Activated gamma-delta T cell treated with Interleukin-2 at 50 U/mL for 16 hours (primary cell): ENCODE measurements around the gene GALNT9.
"Not testable (repeated sequence)": the region's sequence is repeated elsewhere in the genome, so short reads cannot be mapped to it uniquely, and the experiment has no call there.

ENCODE experiments used
- DNase-seq: peaks from one replicate; pipeline ENCODE4 v3.0.0-alpha.2; 2020

GALNT9 gene

GRCh38 chr12:132248453-132249167 is 80.8 kb downstream of the GALNT9 start:
- no peak for DNase-seq

DNA sequence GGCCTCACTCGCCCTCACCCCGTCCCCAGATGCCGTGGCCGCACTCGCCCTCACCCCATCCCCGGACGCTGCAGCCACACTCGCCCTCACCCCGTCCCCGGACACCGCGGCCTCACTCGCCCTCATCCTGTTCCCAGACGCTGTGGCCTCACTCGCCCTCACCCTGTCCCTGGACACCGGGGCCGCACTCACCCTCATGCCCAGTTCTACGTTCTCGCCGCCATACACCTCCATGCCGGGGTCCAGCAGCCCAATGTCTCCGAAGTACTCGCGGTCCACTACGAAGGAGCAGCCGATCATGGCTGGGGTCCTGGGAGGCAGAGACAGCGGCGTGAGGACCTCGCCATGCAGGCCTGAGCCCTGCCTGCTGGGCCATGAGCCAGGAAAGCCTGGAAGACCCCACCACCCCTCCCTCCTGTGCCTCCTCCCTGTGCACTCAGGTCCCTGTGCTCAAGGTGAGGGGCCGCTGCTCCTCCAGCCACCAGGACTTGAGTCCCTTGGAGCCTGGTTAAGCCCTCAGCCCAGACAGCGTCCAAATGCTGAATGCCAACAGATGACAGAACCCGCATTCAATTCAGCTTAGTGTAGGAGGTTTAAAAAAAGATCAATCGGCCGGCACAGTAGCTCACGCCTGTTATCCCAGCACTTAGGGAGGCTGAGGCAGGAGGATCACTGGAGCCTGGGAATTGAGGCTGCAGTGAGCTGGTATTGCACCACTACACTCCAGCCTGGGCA is 81.5 kb downstream of the GALNT9 start:
- no peak for DNase-seq

- no peak for DNase-seq
Measured at GRCh38 chr12:132246997-132247717, 82.2 kb downstream of the GALNT9 start.

DNA sequence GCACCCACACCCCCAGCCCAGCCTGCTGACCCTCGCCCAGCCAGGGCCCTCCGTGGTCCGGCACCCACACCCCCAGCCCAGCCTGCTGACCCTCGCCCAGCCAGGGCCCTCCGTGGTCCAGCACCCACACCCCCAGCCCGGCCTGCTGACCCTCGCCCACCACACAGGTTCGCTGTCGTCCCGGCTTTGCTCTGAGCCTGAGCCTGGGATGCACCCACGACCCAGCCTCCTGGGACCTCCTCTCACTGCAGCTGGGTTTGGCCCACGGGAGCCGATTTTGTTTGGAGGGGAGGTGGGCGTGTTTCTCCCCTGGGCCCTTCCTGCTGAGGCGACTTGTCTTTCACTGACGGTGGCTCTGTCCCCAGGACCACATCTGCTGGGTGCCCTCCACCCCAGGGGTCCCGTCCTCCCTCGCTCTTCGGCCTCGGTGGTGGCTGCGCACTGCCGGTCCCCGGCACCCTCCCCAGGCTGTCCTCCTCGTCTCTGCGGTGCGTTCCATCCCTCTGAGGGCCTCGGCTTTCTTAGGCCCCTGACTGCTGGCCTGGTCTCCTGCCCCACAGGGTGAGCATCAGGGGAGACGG is 83.8 kb downstream of the GALNT9 start:
- DNase-seq = no peak

DNA sequence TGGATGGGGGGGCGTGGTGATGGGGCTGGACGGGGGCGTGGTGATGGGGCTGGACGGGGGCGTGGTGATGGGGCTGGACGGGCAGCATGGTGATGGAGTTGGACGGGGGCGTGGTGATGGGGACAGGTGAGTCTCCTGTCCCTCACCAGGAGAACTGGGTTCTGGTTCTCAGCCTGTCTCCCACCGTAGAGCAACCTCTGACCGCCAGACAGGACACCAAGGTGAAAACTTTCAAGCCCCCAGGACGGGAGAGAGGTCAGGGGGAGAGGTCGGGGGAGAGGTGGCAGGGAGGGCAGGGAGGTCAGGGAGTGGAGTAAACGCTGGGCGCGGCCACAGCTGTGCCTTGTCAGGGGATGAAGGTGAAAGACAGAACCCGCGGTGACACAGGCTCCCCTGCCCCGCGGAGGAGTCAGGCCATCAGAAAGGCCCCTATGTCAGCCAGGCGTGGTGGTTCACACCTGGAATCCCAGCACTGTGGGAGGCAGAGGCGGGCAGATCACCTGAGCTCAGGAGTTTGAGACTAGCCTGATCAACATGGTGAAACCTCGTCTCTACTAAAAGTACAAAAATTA is 84.6 kb downstream of the GALNT9 start:
- DNase-seq = no peak

GRCh38 chr12:132243596-132244310 is 85.6 kb downstream of the GALNT9 start:
- no peak for DNase-seq

DNA sequence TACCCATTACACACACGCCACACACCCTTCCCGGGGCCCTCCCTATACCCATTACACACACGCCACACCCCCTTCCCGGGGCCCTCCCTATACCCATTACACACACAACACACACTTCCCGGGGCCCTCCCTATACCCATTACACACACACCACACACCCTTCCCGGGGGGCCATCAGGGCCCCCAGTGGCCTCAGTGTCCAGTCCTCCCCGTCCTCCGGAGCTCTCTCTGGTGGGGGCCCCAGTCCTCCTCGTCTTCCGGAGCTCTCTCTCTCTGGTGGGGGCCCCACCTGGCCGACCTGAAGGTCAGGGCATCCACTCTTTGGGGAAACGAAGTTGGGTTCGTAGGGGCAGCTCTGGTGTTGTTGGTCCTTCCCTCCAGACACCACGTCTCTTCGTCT is 86.2 kb downstream of the GALNT9 start:
- DNase-seq = not testable (repeated sequence)

GRCh38 chr12:132240669-132241007 is 88.8 kb downstream of the GALNT9 start:
- DNase-seq = not testable (repeated sequence)

DNA sequence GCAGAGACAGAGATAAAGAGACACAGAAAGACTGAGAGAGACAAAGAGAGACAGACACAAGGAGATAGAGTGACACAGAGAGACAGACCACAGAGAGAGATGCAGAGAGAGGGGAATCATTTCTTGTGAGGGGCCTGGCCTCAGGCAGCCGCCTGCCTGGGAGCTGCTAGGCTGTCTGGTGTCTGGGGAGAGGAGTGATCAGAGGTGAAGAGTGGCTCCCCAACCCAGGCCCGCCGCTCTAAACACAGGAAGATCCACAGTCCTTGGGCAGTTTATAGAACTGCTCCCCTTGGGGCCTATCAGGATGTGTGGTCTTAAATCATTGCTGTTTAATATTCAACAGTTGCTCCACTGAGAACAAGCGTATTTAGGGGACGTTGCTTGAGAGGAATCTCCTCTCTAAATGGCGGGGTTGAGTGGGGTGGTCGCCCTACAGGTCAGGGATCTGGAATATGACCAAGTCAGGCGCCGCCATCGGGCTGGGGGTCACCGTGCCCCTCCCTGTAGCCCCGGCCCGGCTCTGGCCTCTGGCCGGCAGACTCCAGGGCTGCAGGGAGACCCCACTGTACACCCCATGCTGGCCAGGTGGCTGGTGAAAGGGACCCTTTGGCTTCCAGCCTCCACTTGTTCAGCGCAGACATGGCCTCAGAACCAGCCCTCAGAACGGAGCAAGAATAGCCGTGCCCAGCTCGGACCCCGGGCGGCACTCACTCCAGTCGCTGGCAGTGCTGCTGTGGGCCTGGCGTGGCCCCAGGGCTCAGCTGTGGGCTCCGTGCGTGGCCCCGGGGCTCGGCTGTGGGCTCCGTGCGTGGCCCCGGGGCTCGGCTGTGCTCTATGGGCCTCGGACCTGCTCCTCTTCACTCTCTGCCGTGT is 89.4 kb downstream of the GALNT9 start:
- no peak for DNase-seq

GRCh38 chr12:132239392-132239791 is 90.0 kb downstream of the GALNT9 start:
- no peak for DNase-seq

GRCh38 chr12:132238884-132239283 is 90.5 kb downstream of the GALNT9 start:
- no peak for DNase-seq

- DNase-seq = no peak
Measured at GRCh38 chr12:132238488-132238854, 90.9 kb downstream of the GALNT9 start.

GRCh38 chr12:132237772-132238487 is 91.5 kb downstream of the GALNT9 start:
- no peak for DNase-seq

DNA sequence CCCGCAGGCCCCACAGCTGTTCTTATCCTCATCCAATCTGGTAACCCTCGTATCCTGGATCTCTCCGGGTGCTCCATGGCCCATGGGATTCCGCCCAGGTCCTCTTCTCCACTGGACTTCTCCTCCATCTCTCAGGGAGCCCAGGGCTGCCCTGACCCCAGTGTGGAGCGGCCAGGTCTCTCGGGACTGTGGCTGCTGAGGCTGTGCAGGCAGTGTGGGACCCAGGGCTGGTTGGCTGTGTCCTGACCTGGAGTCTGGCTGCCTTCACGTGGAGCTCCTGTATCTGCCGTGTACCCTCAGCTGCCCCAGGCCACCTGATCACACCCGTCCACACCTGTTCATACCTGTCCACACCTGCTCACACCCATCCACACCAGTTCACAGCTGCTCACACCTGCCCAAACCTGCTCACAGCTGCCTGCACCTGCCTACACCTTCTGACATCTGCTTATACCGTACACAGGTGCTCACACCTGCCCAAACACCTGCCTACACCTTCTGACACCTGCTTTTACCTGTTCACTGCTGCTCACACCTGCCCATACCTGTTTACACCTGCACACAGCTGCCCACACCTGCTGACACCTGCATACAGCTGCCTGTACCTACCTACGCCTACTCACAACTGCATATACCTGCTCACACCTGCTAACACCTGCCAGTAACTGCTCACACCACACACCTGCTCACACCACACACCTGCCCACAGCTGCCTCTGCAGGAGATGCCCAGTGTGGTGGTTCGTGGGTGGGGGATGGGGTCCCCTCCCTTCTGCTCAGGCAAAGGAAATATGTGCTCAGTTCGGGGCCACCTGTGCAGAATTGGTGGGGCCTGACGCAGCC is 92.2 kb downstream of the GALNT9 start:
- DNase-seq = no peak

GRCh38 chr12:132236129-132236929 is 93.1 kb downstream of the GALNT9 start:
- DNase-seq = no peak

- DNase-seq = no peak
Measured at GRCh38 chr12:132235116-132235820, 94.1 kb downstream of the GALNT9 start.

GRCh38 chr12:132230381-132230780 is 99.0 kb downstream of the GALNT9 start:
- no peak for DNase-seq

DNA sequence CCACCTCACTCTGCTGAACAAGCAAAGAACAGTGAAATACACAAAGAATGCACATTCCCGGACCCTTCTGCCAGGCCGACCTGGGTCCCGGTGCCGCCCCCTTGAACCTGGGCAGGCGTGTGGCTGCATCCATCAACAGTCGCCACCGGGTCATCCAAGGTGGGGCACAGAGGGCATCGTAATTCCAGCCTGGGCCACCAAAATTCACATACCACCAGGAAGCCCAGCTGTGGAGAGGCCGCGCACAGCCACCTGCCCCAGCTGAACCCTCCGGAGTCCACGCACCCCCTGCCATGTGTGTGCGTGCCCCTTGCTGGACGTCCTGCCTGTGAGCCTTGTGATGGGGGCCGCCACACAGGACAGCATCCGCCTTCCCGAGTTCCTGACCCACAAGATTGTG is 99.5 kb downstream of the GALNT9 start:
- DNase-seq = no peak
